ENCODE measurements around the gene CLCA2. TPM values are rescaled to one million over a fixed set of nuclear protein-coding genes. Genes with fewer than 3 reads are reported as not detected.
A peak's percentile ranks its signal among the peaks of the same experiment; 100 is the strongest.

The CLCA2 gene
- total and polyA plus RNA-seq, 2 donors (not counting 3 experiments of a cell fraction or from before 2014, with no cell fraction given): 0.01 to 0.11 TPM

- Histone ChIP-seq H3K79me2 (ENCODE audit: control insufficient read depth, insufficient read depth, low read length) (peaks cover 13% of the 10 kb centered on the region), H3K27me3 (ENCODE audit: control insufficient read depth in 2 of 2, insufficient read depth in 2 of 2, low read length in 2 of 2) (no peaks in the 10 kb centered on the region), H3K4me3 (replicated peaks in 1 of 3; ENCODE audit: insufficient read depth in 1 of 3, low read depth in 1 of 3, low read length in 3 of 3) (peak overlapping the region in 1 of 3 experiments; percentile 51), H3K27ac (ENCODE audit: insufficient read depth, low read depth, low read length) (peak overlapping the region; percentile 46), H3K9me3 (replicated peaks; ENCODE audit: control insufficient read depth, insufficient read depth, low read length) (no peaks in the 10 kb centered on the region), H3K36me3 (ENCODE audit: control insufficient read depth in 2 of 2, extremely low read depth in 1 of 2, insufficient read depth in 2 of 2, low read length in 2 of 2) (peaks cover 2% of the 10 kb centered on the region in 2 experiments), H3K9ac (replicated peaks; ENCODE audit: extremely low read depth, insufficient read depth, low read length) (peak overlapping the region; percentile 70), H2AFZ (ENCODE audit: low read depth, low read length) (no peak overlapping the region), H3K9me1 (replicated peaks; ENCODE audit: control insufficient read depth, extremely low read depth, insufficient read depth, low read length) (no peaks in the 10 kb centered on the region), H3K4me2 (ENCODE audit: insufficient read depth, low read length) (peak overlapping the region; percentile 63), H3K4me1 (ENCODE audit: control insufficient read depth, extremely low read depth, insufficient read depth, low read length) (peaks cover 14% of the 10 kb centered on the region), H4K20me1 (replicated peaks; ENCODE audit: control insufficient read depth, extremely low read depth, insufficient read depth, low read length) (no peaks in the 10 kb centered on the region)
- BruUV-seq (replicated peaks): no TSS peak
- TF ChIP-seq POLR2A (IDR thresholded peaks at IDR 0.05; ENCODE audit: low read depth, low read length) (no peak), MAX (IDR thresholded peaks at IDR 0.05; ENCODE audit: insufficient read depth, insufficient read length) (no peak), GATA2 (IDR thresholded peaks at IDR 0.05; ENCODE audit: insufficient read depth, insufficient read length, low read depth, low read length) (no peak), MYC (IDR thresholded peaks at IDR 0.05; ENCODE audit: low read depth, low read length) (no peak), JUN (IDR thresholded peaks at IDR 0.05; ENCODE audit: borderline replicate concordance, insufficient read depth, insufficient read length, low read depth) (no peak), FOS (IDR thresholded peaks at IDR 0.05; ENCODE audit: borderline replicate concordance, insufficient read depth, low read length) (no peak), CTCF (IDR thresholded peaks at IDR 0.05; ENCODE audit: extremely low read depth in 1 of 2, insufficient read depth in 1 of 2, low read depth in 1 of 2, low read length in 2 of 2) (no peak), POLR2AphosphoS5 (IDR thresholded peaks at IDR 0.05; ENCODE audit: insufficient read depth, low read depth, low read length) (no peak), EZH2 (IDR thresholded peaks at IDR 0.05; ENCODE audit: borderline replicate concordance, low read depth, low read length, severe bottlenecking) (no peak)
- ChIA-PET POLR2A (interaction anchor here (0.9 kb wide), 1 partner anchor 13 kb away, joined by 3 read pairs; the partner anchor contains the start of gene ODF2L), CTCF (interaction anchor here (1.1 to 2.3 kb wide), 6 partner anchors 13 to 358 kb away, joined by 3 to 10 read pairs (median 5); partner anchors contain the start of genes ODF2L and SH3GLB1)
- intact Hi-C loops (cut with micrococcal nuclease): loop anchor here (1.0 to 10.0 kb wide), 2 partner anchors 13 to 322 kb away; partner anchors contain the start of genes ODF2L and SH3GLB1
- DNase-seq (ENCODE audit: low read depth, low spot score): peak; percentile 64
- FAIRE-seq: no peak
- dilution Hi-C loops (cut with MboI; ENCODE audit: extremely low pct_ligation_motif_present, low sequenced_read_pairs): no loop called here
These were observed 41.1 kb upstream of the CLCA2 start for GRCh38 chr1:86382878-86383277.
